Erythroblast (primary cell): Measurements from ENCODE around the gene TTC39A.

ENCODE experiments used
- GATA1 ChIP-seq: IDR thresholded peaks from 2 replicates; pipeline ENCODE4 v1.6.1; 2011; ENCODE audit warnings: low read depth, mild to moderate bottlenecking, control low read depth, low read length, moderate library complexity
- POLR2A ChIP-seq: IDR thresholded peaks from 2 replicates; pipeline ENCODE4 v1.6.1; 2011; ENCODE audit warnings: mild to moderate bottlenecking, low read length

GRCh38 chr1:51237351-51238033, 92.9 kb downstream of the TTC39A start:
- TF ChIP-seq POLR2A (no peak), GATA1 (no peak)
